ENCODE results near the gene ENSA.
A peak's percentile ranks its signal among the peaks of the same experiment; 100 is the strongest.
"Not testable (repeated sequence)": the region's sequence is repeated elsewhere in the genome, so short reads cannot be mapped to it uniquely, and the experiment has no call there.

The ENSA gene

GRCh38 chr1:150629115-150629928, at the start of gene ENSA:
TSS of gene ENSA (minus strand) at chr1:150629612. CDS start at chr1:150629470, 142 bp downstream.
- DNase-seq = peak; percentile 97

GRCh38 chr1:150678988-150679387, 49.6 kb upstream of the ENSA start:
- no peak for DNase-seq

- DNase-seq = no peak
Measured at GRCh38 chr1:150674881-150675280, 45.5 kb upstream of the ENSA start.

- DNase-seq = no peak
Measured at GRCh38 chr1:150663321-150663720, 33.9 kb upstream of the ENSA start.

GRCh38 chr1:150662811-150663210, 33.4 kb upstream of the ENSA start:
- DNase-seq = no peak

- no peak for DNase-seq
Measured at GRCh38 chr1:150661156-150661555, 31.7 kb upstream of the ENSA start.

- DNase-seq = no peak
Measured at GRCh38 chr1:150660584-150660983, 31.2 kb upstream of the ENSA start.

- not testable (repeated sequence) for DNase-seq
Measured at GRCh38 chr1:150657064-150657463, 27.7 kb upstream of the ENSA start.

GRCh38 chr1:150654635-150655034, 25.2 kb upstream of the ENSA start:
- not testable (repeated sequence) for DNase-seq

- no peak for DNase-seq
Measured at GRCh38 chr1:150650193-150650592, 20.8 kb upstream of the ENSA start.

- DNase-seq = no peak
Measured at GRCh38 chr1:150649441-150650075, 20.1 kb upstream of the ENSA start.

- DNase-seq = no peak
Measured at GRCh38 chr1:150642296-150642695, 12.9 kb upstream of the ENSA start.

- DNase-seq = not testable (repeated sequence)
Measured at GRCh38 chr1:150641126-150641815, 11.9 kb upstream of the ENSA start.

- not testable (repeated sequence) for DNase-seq
Measured at GRCh38 chr1:150638430-150638829, 9.0 kb upstream of the ENSA start.

- DNase-seq = not testable (repeated sequence)
Measured at GRCh38 chr1:150634839-150635622, 5.6 kb upstream of the ENSA start.

GRCh38 chr1:150628766-150629114, 672 bp downstream of the ENSA start:
- DNase-seq = no peak

GRCh38 chr1:150627826-150628410, 1.5 kb downstream of the ENSA start:
- no peak for DNase-seq

GRCh38 chr1:150626150-150626549, 3.3 kb downstream of the ENSA start:
- no peak for DNase-seq

GRCh38 chr1:150624546-150624945, 4.9 kb downstream of the ENSA start:
- DNase-seq = not testable (repeated sequence)

- not testable (repeated sequence) for DNase-seq
Measured at GRCh38 chr1:150624134-150624533, 5.3 kb downstream of the ENSA start.

- no peak for DNase-seq
Measured at GRCh38 chr1:150622303-150622975, 7.0 kb downstream of the ENSA start.

Data from NCI-H2171 (cell line).